SIG-M5 treated with dmso at 0.1 percent for 504 hours (cell line): ENCODE results near the gene ACSF2.
A peak's percentile ranks its signal among the peaks of the same experiment; 100 is the strongest.
"Not testable (repeated sequence)": the region's sequence is repeated elsewhere in the genome, so short reads cannot be mapped to it uniquely, and the experiment has no call there.

Experiments used
- DNase-seq: peaks from one replicate; lab custom pipeline; 2025; ENCODE audit not compliant: unreplicated experiment; lab: John Stamatoyannopoulos, UW

ACSF2 gene

GRCh38 chr17:50425682-50426471 lies at the start of gene ACSF2:
Gene ACSF2 (plus strand): TSS chr17:50426218. CDS start chr17:50426262, 44 bp downstream.
- DNase-seq, result peak; percentile 56

GRCh38 chr17:50379351-50380132 lies 46.5 kb upstream of the ACSF2 start:
- DNase-seq, result no peak

GRCh38 chr17:50380369-50381259 lies 45.4 kb upstream of the ACSF2 start:
- no peak for DNase-seq

GRCh38 chr17:50381260-50381815 lies 44.7 kb upstream of the ACSF2 start:
- no peak for DNase-seq

GRCh38 chr17:50381920-50382319 lies 44.1 kb upstream of the ACSF2 start:
- DNase-seq, result no peak

GRCh38 chr17:50382931-50383330 lies 43.1 kb upstream of the ACSF2 start:
- DNase-seq, result no peak

- DNase-seq, result no peak
Observed at GRCh38 chr17:50386510-50386909, 39.5 kb upstream of the ACSF2 start.

- DNase-seq, result no peak
Observed at GRCh38 chr17:50388728-50389127, 37.3 kb upstream of the ACSF2 start.

- no peak for DNase-seq
Observed at GRCh38 chr17:50389534-50389933, 36.5 kb upstream of the ACSF2 start.

GRCh38 chr17:50392621-50393020 lies 33.4 kb upstream of the ACSF2 start:
- DNase-seq, result no peak

- no peak for DNase-seq
Observed at GRCh38 chr17:50393700-50394099, 32.3 kb upstream of the ACSF2 start.

GRCh38 chr17:50394711-50395110 lies 31.3 kb upstream of the ACSF2 start:
- no peak for DNase-seq

- DNase-seq, result peak; percentile 64
Observed at GRCh38 chr17:50396261-50397110, 29.5 kb upstream of the ACSF2 start.

- DNase-seq, result peak; percentile 78
Observed at GRCh38 chr17:50397111-50397918, 28.7 kb upstream of the ACSF2 start, which contains the start of gene LRRC59. Gene LRRC59 (minus strand): TSS chr17:50397523. CDS start chr17:50397317, 206 bp downstream.

- no peak for DNase-seq
Observed at GRCh38 chr17:50397919-50398285, 28.1 kb upstream of the ACSF2 start.

GRCh38 chr17:50398672-50399071 lies 27.3 kb upstream of the ACSF2 start:
- DNase-seq, result not testable (repeated sequence)

- not testable (repeated sequence) for DNase-seq
Observed at GRCh38 chr17:50399591-50399990, 26.4 kb upstream of the ACSF2 start.

GRCh38 chr17:50405351-50405750 lies 20.7 kb upstream of the ACSF2 start:
- not testable (repeated sequence) for DNase-seq

- no peak for DNase-seq
Observed at GRCh38 chr17:50406578-50406977, 19.4 kb upstream of the ACSF2 start.
